Measurements from ENCODE around the gene KIF24.
"Not testable (repeated sequence)": the region's sequence is repeated elsewhere in the genome, so short reads cannot be mapped to it uniquely, and the experiment has no call there.

DNA sequence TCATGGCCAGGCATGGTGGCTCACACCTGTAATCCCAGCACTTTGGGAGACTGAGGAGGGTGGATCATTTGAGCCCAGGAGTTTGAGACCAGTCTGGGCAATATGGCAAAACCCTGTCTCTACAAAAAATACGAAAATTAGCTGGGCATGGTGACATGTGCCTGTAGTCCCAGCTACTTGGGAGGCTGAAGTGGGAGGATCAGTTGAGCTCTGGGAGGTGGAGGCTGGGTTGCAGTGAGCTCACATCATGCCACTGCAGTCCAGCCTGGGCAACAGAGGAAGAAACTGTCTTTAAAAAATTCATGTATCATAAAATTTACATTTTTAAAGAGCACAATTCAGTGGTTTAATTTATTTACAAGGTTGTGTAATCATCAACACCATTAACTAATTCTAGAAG, 23.9 kb upstream of the KIF24 start:
- TF ChIP-seq CTCF, POLR2A (IDR thresholded peaks at IDR 0.05): not testable (repeated sequence)
